ENCODE measurements around the gene KHDC1L.
"Not testable (repeated sequence)": the region's sequence is repeated elsewhere in the genome, so short reads cannot be mapped to it uniquely, and the experiment has no call there.

The KHDC1L gene

GRCh38 chr6:73225396-73225795 lies at the start of gene KHDC1L:
Gene KHDC1L, minus strand, starts transcription at chr6:73225496. Its CDS starts 88 bp downstream, at chr6:73225408.
- no peak for DNase-seq (ENCODE audit: low spot score)

- DNase-seq (ENCODE audit: low spot score): not testable (repeated sequence)
Measured at GRCh38 chr6:73269296-73269695, 44.0 kb upstream of the KHDC1L start.

- not testable (repeated sequence) for DNase-seq (ENCODE audit: low spot score)
Measured at GRCh38 chr6:73268896-73269295, 43.6 kb upstream of the KHDC1L start.

GRCh38 chr6:73264446-73264845 lies 39.1 kb upstream of the KHDC1L start:
- DNase-seq (ENCODE audit: low spot score): no peak

- peak; percentile 13 for DNase-seq (ENCODE audit: low spot score)
Measured at GRCh38 chr6:73263570-73263909, 38.2 kb upstream of the KHDC1L start.

GRCh38 chr6:73262671-73263569 lies 37.6 kb upstream of the KHDC1L start, which contains the start of gene KHDC1:
Gene KHDC1, minus strand, starts transcription at chr6:73263196. Its CDS starts 20,679 bp downstream, at chr6:73242517.
- peak; percentile 60 for DNase-seq (ENCODE audit: low spot score)

- DNase-seq (ENCODE audit: low spot score): no peak
Measured at GRCh38 chr6:73258721-73259120, 33.4 kb upstream of the KHDC1L start.

GRCh38 chr6:73254323-73254722 lies 29.0 kb upstream of the KHDC1L start:
- not testable (repeated sequence) for DNase-seq (ENCODE audit: low spot score)

GRCh38 chr6:73252703-73253102 lies 27.4 kb upstream of the KHDC1L start:
- no peak for DNase-seq (ENCODE audit: low spot score)

GRCh38 chr6:73250016-73250415 lies 24.7 kb upstream of the KHDC1L start:
- DNase-seq (ENCODE audit: low spot score): no peak

- DNase-seq (ENCODE audit: low spot score): no peak
Measured at GRCh38 chr6:73248192-73248903, 23.1 kb upstream of the KHDC1L start.

GRCh38 chr6:73242001-73242400 lies 16.7 kb upstream of the KHDC1L start:
- DNase-seq (ENCODE audit: low spot score): no peak

- DNase-seq (ENCODE audit: low spot score): no peak
Measured at GRCh38 chr6:73240730-73241129, 15.4 kb upstream of the KHDC1L start.

GRCh38 chr6:73236144-73236750 lies 11.0 kb upstream of the KHDC1L start:
- DNase-seq (ENCODE audit: low spot score): no peak

- DNase-seq (ENCODE audit: low spot score): no peak
Measured at GRCh38 chr6:73234733-73235132, 9.4 kb upstream of the KHDC1L start.

GRCh38 chr6:73233971-73234370 lies 8.7 kb upstream of the KHDC1L start:
- DNase-seq (ENCODE audit: low spot score): not testable (repeated sequence)

- no peak for DNase-seq (ENCODE audit: low spot score)
Measured at GRCh38 chr6:73233048-73233447, 7.8 kb upstream of the KHDC1L start.

- no peak for DNase-seq (ENCODE audit: low spot score)
Measured at GRCh38 chr6:73231986-73232391, 6.7 kb upstream of the KHDC1L start.

GRCh38 chr6:73227606-73228255 lies 2.4 kb upstream of the KHDC1L start:
- no peak for DNase-seq (ENCODE audit: low spot score)

GRCh38 chr6:73216859-73217258 lies 8.4 kb downstream of the KHDC1L start:
- DNase-seq (ENCODE audit: low spot score): no peak

- no peak for DNase-seq (ENCODE audit: low spot score)
Measured at GRCh38 chr6:73209117-73209516, 16.2 kb downstream of the KHDC1L start.

- DNase-seq (ENCODE audit: low spot score): no peak
Measured at GRCh38 chr6:73207221-73207837, 18.0 kb downstream of the KHDC1L start.
